DMS 273 treated with DMSO at 0.1 percent for 48 hours (cell line): ENCODE data around the gene OSBPL7.

Experiments used
- DNase-seq: peaks from one replicate; lab custom pipeline; 2025; lab: John Stamatoyannopoulos, UW

The OSBPL7 gene

GRCh38 chr17:47763913-47764582, 57.5 kb downstream of the OSBPL7 start:
- no peak for DNase-seq

DNA sequence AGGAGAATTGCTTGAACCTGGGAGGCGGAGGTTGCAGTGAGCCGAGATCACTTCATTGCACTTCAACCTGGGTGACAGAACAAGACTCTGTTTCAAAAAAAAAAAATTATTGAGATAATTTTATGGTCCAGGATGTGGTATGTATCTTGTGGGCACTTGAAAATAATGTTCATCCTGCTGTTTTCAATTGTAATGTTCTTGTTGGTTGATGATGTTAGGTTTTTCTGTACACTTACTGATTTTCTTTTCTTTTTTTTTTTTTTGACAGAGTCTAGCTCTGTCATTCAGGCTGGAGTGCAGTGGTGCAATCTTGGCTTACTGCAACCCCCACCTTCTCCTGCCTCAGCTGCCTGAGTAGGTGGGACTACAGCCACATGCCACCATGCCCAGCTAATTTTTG, 58.9 kb downstream of the OSBPL7 start:
- DNase-seq: no peak

GRCh38 chr17:47760409-47761140, 61.0 kb downstream of the OSBPL7 start:
- no peak for DNase-seq

- DNase-seq: no peak
These were observed 64.2 kb downstream of the OSBPL7 start for GRCh38 chr17:47757386-47757785.
